Activated CD4-positive, alpha-beta T cell treated with anti-CD3 and anti-CD28 coated beads, Interleukin-2, amount 10 ng/mL, durations not matched to agents 7 days and 5 days (primary cell): ENCODE measurements around the gene FN3K. TPM values are rescaled to one million over a fixed set of nuclear protein-coding genes. Genes with fewer than 3 reads are reported as not detected.
A peak's percentile ranks its signal among the peaks of the same experiment; 100 is the strongest.

Experiments
- CTCF ChIA-PET: fragments of 350-600 bp; sonication (Branson Sonifier 250); formaldehyde crosslinking; loops from one replicate; lab custom pipeline; 2021; ENCODE audit warnings: antibody characterized with exemption; lab: Charles Lee
- POLR2A ChIA-PET: fragments of 350-600 bp; sonication (Branson Sonifier 250); formaldehyde crosslinking; loops from one replicate; lab custom pipeline; 2021; ENCODE audit warnings: antibody characterized with exemption; lab: Charles Lee
- DNase-seq: peaks from one replicate; pipeline ENCODE4 v3.0.0-alpha.2; 2020
- H3K27ac Mint-ChIP-seq: one replicate; pipeline ENCODE4 v1.8.0; 2021; ENCODE audit warnings: mild to moderate bottlenecking, moderate library complexity, mixed read lengths
- H3K27me3 Mint-ChIP-seq: one replicate; pipeline ENCODE4 v1.8.0; 2021; ENCODE audit warnings: mixed read lengths
- H3K36me3 Mint-ChIP-seq: one replicate; pipeline ENCODE4 v1.8.0; 2021; ENCODE audit warnings: low read depth, mixed read lengths
- H3K4me1 Mint-ChIP-seq: one replicate; pipeline ENCODE4 v1.8.0; 2021; ENCODE audit warnings: mixed read lengths
- H3K4me3 Mint-ChIP-seq: one replicate; pipeline ENCODE4 v1.8.0; 2021; ENCODE audit warnings: mild to moderate bottlenecking, moderate library complexity, mixed read lengths
- H3K9me3 Mint-ChIP-seq: one replicate; pipeline ENCODE4 v1.8.0; 2021; ENCODE audit warnings: mixed read lengths
- total RNA-seq, 2 experiments: library from RNA; stranded (reverse); gene quantifications; one replicate each; pipeline ENCODE4 v1.2.3, GENCODE V29; 2021

Gene FN3K
- total RNA-seq, 2 experiments from 2014 or later = 2.0 to 4.2 TPM

- ChIA-PET POLR2A (no interaction called here), CTCF (interaction anchor here (0.9 kb wide), 2 partner anchors 13 to 16 kb away, joined by 3 read pairs; no protein-coding TSS in a partner anchor)
- peaks cover 6% of the 10 kb centered on the region for H3K4me1 Mint-ChIP-seq
- no peak for DNase-seq
- no peaks in the 10 kb centered on the region for H3K36me3 Mint-ChIP-seq
- H3K27ac Mint-ChIP-seq = no peak overlapping the region
- no peaks in the 10 kb centered on the region for H3K27me3 Mint-ChIP-seq
- H3K4me3 Mint-ChIP-seq = no peak overlapping the region
- H3K9me3 Mint-ChIP-seq = no peaks in the 10 kb centered on the region
These were observed 25.5 kb upstream of the FN3K start for GRCh38 chr17:82709676-82710498.

- ChIA-PET POLR2A (no interaction called here), CTCF (interaction anchor here (0.9 to 1.6 kb wide), 3 partner anchors 12 to 15 kb away, joined by 3 to 4 read pairs (median 3); no protein-coding TSS in a partner anchor)
- Mint-ChIP-seq H3K9me3 (no peaks in the 10 kb centered on the region), H3K36me3 (no peaks in the 10 kb centered on the region), H3K4me1 (peaks cover 7% of the 10 kb centered on the region), H3K27me3 (no peaks in the 10 kb centered on the region), H3K27ac (no peak overlapping the region), H3K4me3 (no peak overlapping the region)
- DNase-seq = no peak
These were observed 24.7 kb upstream of the FN3K start for GRCh38 chr17:82710499-82711232.

- no peaks in the 10 kb centered on the region for H3K9me3 Mint-ChIP-seq
- CTCF ChIA-PET = no interaction called here
- no peak for DNase-seq
- H3K4me3 Mint-ChIP-seq = no peak overlapping the region
- no peaks in the 10 kb centered on the region for H3K27me3 Mint-ChIP-seq
- H3K4me1 Mint-ChIP-seq = peaks cover 13% of the 10 kb centered on the region
- H3K36me3 Mint-ChIP-seq = no peaks in the 10 kb centered on the region
- POLR2A ChIA-PET = no interaction called here
- H3K27ac Mint-ChIP-seq = no peak overlapping the region
These were observed 22.2 kb upstream of the FN3K start for GRCh38 chr17:82713071-82713723.

GRCh38 chr17:82716203-82717010 lies 19.0 kb upstream of the FN3K start, which contains the start of gene FN3KRP:
Gene FN3KRP (plus strand): TSS chr17:82716706. CDS start chr17:82716756, 50 bp downstream.
- Mint-ChIP-seq H3K4me1 (peaks cover 19% of the 10 kb centered on the region), H3K9me3 (no peaks in the 10 kb centered on the region), H3K27ac (peak within 1 kb of the TSS; percentile 92), H3K27me3 (no peaks in the 10 kb centered on the region), H3K36me3 (peaks cover 6% of the 10 kb centered on the region), H3K4me3 (peak within 1 kb of the TSS; percentile 95)
- peak; percentile 90 for DNase-seq
- POLR2A ChIA-PET = interaction anchor here (0.6 kb wide), 1 partner anchor 40 kb away, joined by 3 read pairs; no protein-coding TSS in a partner anchor
- CTCF ChIA-PET = interaction anchor here (1.0 to 1.6 kb wide), 4 partner anchors 11 to 66 kb away, joined by 3 read pairs; no protein-coding TSS in a partner anchor

GRCh38 chr17:82718986-82719685 lies 16.3 kb upstream of the FN3K start:
- no peak overlapping the region for H3K27ac Mint-ChIP-seq
- no peaks in the 10 kb centered on the region for H3K9me3 Mint-ChIP-seq
- H3K36me3 Mint-ChIP-seq = peaks cover 21% of the 10 kb centered on the region
- DNase-seq = no peak
- peaks cover 19% of the 10 kb centered on the region for H3K4me1 Mint-ChIP-seq
- no peaks in the 10 kb centered on the region for H3K27me3 Mint-ChIP-seq
- ChIA-PET POLR2A (no interaction called here), CTCF (no interaction called here)
- peak overlapping the region; percentile 19 for H3K4me3 Mint-ChIP-seq

- POLR2A ChIA-PET = no interaction called here
- H3K27ac Mint-ChIP-seq = no peak overlapping the region
These were observed 15.2 kb upstream of the FN3K start for GRCh38 chr17:82720204-82720603.

GRCh38 chr17:82722341-82723013 lies 12.9 kb upstream of the FN3K start:
- Mint-ChIP-seq H3K36me3 (peaks cover 25% of the 10 kb centered on the region), H3K27me3 (no peaks in the 10 kb centered on the region), H3K4me1 (peaks cover 13% of the 10 kb centered on the region), H3K27ac (no peak overlapping the region), H3K4me3 (no peak overlapping the region), H3K9me3 (no peaks in the 10 kb centered on the region)
- POLR2A ChIA-PET = no interaction called here
- CTCF ChIA-PET = interaction anchor here (0.7 to 1.5 kb wide), 3 partner anchors 11 to 20 kb away, joined by 3 to 4 read pairs (median 4); no protein-coding TSS in a partner anchor
- no peak for DNase-seq

More at GRCh38 chr17:82720204-82720603, 15.2 kb upstream of the FN3K start:
- no peaks in the 10 kb centered on the region for H3K9me3 Mint-ChIP-seq
- H3K4me1 Mint-ChIP-seq = peaks cover 19% of the 10 kb centered on the region
- H3K4me3 Mint-ChIP-seq = no peak overlapping the region
- no peaks in the 10 kb centered on the region for H3K27me3 Mint-ChIP-seq
- no peak for DNase-seq
- peaks cover 21% of the 10 kb centered on the region for H3K36me3 Mint-ChIP-seq
- CTCF ChIA-PET = no interaction called here

GRCh38 chr17:82723169-82723807 lies 12.1 kb upstream of the FN3K start:
- H3K4me1 Mint-ChIP-seq = peaks cover 5% of the 10 kb centered on the region
- no peaks in the 10 kb centered on the region for H3K27me3 Mint-ChIP-seq
- peaks cover 26% of the 10 kb centered on the region for H3K36me3 Mint-ChIP-seq
- POLR2A ChIA-PET = no interaction called here
- no peak for DNase-seq
- no peaks in the 10 kb centered on the region for H3K9me3 Mint-ChIP-seq
- H3K27ac Mint-ChIP-seq = no peak overlapping the region
- CTCF ChIA-PET = interaction anchor here (0.7 to 1.5 kb wide), 3 partner anchors 12 to 19 kb away, joined by 3 to 4 read pairs (median 4); no protein-coding TSS in a partner anchor
- H3K4me3 Mint-ChIP-seq = no peak overlapping the region

GRCh38 chr17:82726427-82726826 lies 9.0 kb upstream of the FN3K start:
- H3K27ac Mint-ChIP-seq = no peak overlapping the region
- ChIA-PET CTCF (interaction anchor here (0.9 to 1.0 kb wide), 2 partner anchors 14 to 16 kb away, joined by 3 read pairs; no protein-coding TSS in a partner anchor), POLR2A (no interaction called here)
- peaks cover 25% of the 10 kb centered on the region for H3K36me3 Mint-ChIP-seq
- no peak overlapping the region for H3K4me3 Mint-ChIP-seq
- no peaks in the 10 kb centered on the region for H3K27me3 Mint-ChIP-seq
- no peaks in the 10 kb centered on the region for H3K4me1 Mint-ChIP-seq
- no peak for DNase-seq
- H3K9me3 Mint-ChIP-seq = no peaks in the 10 kb centered on the region

- H3K4me1 Mint-ChIP-seq = no peaks in the 10 kb centered on the region
- CTCF ChIA-PET = no interaction called here
- H3K27ac Mint-ChIP-seq = no peak overlapping the region
- no peak overlapping the region for H3K4me3 Mint-ChIP-seq
- H3K9me3 Mint-ChIP-seq = peaks cover 8% of the 10 kb centered on the region
- H3K27me3 Mint-ChIP-seq = no peaks in the 10 kb centered on the region
- POLR2A ChIA-PET = no interaction called here
- peaks cover 33% of the 10 kb centered on the region for H3K36me3 Mint-ChIP-seq
- no peak for DNase-seq
These were observed 5.7 kb upstream of the FN3K start for GRCh38 chr17:82729479-82730260.
